Retinal pigment epithelial cell (primary cell): Measurements from ENCODE around the gene FYN.

Source experiments
- DNase-seq: peaks from one replicate; pipeline ENCODE4 v3.0.0-alpha.2; 2010; ENCODE audit warnings: low read depth
- H3K4me3 ChIP-seq: 2 replicates; pipeline ENCODE4 v1.5.1; 2011; ENCODE audit warnings: mild to moderate bottlenecking, low read length, control low read depth, moderate library complexity
- TF ChIP-seq, protein P1 (sequence below): conservative IDR thresholded peaks from 2 replicates; pipeline ENCODE4 v1.5.1; 2011; ENCODE audit warnings: low read depth, low read length, control low read depth, inconsistent platforms

The FYN gene

DNA sequence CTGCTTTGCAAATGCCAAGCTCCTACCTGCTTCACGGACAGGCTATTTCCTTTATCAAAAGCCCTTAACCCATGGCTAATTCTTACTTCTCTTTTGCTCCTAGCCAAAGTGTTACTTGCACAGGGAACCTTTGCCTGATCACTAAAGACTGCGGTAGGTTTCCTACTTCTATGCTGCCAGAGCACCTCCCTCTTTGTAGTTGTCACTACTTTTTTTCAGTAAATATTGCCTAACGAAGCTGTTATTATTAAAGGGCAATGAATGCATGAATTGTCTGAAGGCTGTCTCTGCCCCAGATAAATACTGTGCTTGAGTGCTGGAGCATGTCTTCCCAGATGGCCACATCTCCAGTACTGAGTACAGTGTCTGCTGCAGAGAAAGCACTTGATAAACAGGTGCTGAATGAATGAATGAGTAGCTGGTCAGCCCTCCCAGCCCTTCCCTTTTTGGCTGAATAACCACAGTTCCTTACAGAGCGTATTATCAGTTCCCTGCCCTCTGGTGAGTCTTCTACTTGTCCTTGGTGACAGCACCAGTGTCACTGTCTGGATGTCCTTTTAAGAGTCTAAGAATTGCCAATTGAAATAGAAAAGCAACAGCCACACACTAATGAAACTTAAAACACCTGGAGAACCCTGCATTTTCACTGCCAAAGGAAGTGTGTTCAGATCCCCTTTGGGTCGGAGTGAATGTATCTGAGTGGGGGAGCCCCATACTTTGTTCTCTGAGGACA, 194.0 kb downstream of the FYN start:
- TF ChIP-seq, protein P1, sequence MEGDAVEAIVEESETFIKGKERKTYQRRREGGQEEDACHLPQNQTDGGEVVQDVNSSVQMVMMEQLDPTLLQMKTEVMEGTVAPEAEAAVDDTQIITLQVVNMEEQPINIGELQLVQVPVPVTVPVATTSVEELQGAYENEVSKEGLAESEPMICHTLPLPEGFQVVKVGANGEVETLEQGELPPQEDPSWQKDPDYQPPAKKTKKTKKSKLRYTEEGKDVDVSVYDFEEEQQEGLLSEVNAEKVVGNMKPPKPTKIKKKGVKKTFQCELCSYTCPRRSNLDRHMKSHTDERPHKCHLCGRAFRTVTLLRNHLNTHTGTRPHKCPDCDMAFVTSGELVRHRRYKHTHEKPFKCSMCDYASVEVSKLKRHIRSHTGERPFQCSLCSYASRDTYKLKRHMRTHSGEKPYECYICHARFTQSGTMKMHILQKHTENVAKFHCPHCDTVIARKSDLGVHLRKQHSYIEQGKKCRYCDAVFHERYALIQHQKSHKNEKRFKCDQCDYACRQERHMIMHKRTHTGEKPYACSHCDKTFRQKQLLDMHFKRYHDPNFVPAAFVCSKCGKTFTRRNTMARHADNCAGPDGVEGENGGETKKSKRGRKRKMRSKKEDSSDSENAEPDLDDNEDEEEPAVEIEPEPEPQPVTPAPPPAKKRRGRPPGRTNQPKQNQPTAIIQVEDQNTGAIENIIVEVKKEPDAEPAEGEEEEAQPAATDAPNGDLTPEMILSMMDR = no peak
- H3K4me3 ChIP-seq = no peak overlapping the region
- DNase-seq = no peak

GRCh38 chr6:111677249-111677990, 195.8 kb downstream of the FYN start:
- TF ChIP-seq, protein P1 = no peak
- H3K4me3 ChIP-seq = no peak overlapping the region

DNA sequence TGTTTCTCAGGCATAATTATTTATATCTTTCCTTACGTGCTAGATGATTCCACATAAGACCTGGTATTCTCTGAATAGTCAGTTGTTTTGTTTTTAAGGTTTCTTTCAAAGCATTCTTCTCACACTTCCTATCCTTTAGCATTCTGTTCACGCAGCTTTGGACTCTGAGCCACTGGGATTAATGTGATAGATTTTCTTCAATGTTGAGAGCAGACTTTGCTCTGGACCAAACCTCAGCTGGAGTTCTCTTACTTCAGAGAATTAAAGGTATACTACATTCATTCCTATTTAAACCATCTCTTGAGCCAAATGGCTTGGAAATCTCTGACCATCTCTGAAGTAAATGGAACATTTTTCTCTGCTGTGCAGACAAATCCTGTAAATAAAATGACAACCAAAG, 196.9 kb downstream of the FYN start:
- no peak for DNase-seq
- no peak overlapping the region for H3K4me3 ChIP-seq
- TF ChIP-seq, protein P1 = no peak

More at GRCh38 chr6:111677249-111677990, 195.8 kb downstream of the FYN start:
- DNase-seq = no peak

DNA sequence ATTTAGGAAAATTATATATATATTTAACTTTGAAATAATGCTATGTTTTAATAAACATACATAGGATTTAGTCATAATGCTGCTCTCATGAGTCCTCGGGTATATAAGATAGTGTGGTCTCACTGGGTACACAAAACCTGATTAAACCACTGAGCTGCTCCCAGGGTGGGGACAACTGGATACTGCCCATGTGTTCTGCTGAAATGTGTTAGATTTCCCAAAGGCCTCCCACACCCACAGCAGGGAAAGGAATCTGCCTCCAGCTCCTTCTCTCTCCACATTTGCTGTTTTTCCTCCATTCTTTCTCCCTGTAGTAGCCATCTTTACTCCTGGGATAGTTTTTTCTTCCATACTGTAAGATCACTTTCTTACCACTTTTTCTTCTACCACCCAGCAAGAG, 198.4 kb downstream of the FYN start:
- no peak for DNase-seq
- H3K4me3 ChIP-seq = no peak overlapping the region
- TF ChIP-seq, protein P1 = no peak

- TF ChIP-seq, protein P1 = no peak
- no peak overlapping the region for H3K4me3 ChIP-seq
- no peak for DNase-seq
Observed at GRCh38 chr6:111674413-111674812, 198.8 kb downstream of the FYN start.

- no peak overlapping the region for H3K4me3 ChIP-seq
- TF ChIP-seq, protein P1 = no peak
- no peak for DNase-seq
Observed at GRCh38 chr6:111673937-111674336, 199.3 kb downstream of the FYN start.

GRCh38 chr6:111673532-111673931, 199.7 kb downstream of the FYN start:
- TF ChIP-seq, protein P1 = no peak
- H3K4me3 ChIP-seq = no peak overlapping the region
- DNase-seq = no peak
